GM10266 (cell line): ENCODE measurements around the gene MKRN2OS.

Experiments
- DNase-seq: peaks from one replicate; pipeline ENCODE4 v3.0.0; 2012; ENCODE audit errors: extremely low spot score
- CTCF ChIP-seq: IDR thresholded peaks from 2 replicates; pipeline ENCODE4 v1.5.1; 2012; ENCODE audit warnings: mild to moderate bottlenecking, low read depth; ENCODE audit not compliant: control insufficient read depth, insufficient read depth; ENCODE audit errors: missing control alignments

MKRN2OS gene

GRCh38 chr3:12515631-12516030, 29.7 kb downstream of the MKRN2OS start:
- TF ChIP-seq CTCF = no peak
- DNase-seq = no peak

- no peak for TF ChIP-seq CTCF
- no peak for DNase-seq
Observed at GRCh38 chr3:12513694-12514446, 31.4 kb downstream of the MKRN2OS start.

GRCh38 chr3:12512534-12513118, 32.7 kb downstream of the MKRN2OS start:
- TF ChIP-seq CTCF = no peak
- no peak for DNase-seq

GRCh38 chr3:12509466-12509865, 35.8 kb downstream of the MKRN2OS start:
- DNase-seq = no peak
- TF ChIP-seq CTCF = no peak

- TF ChIP-seq CTCF = no peak
- DNase-seq = no peak
Observed at GRCh38 chr3:12508291-12508700, 37.0 kb downstream of the MKRN2OS start.

GRCh38 chr3:12507591-12508281, 37.6 kb downstream of the MKRN2OS start:
- DNase-seq = no peak
- TF ChIP-seq CTCF = no peak
